ENCODE measurements around the gene TMC1.

- TF ChIP-seq MIER2 (CRISPR knock-in tag; IDR thresholded peaks at IDR 0.05) (no peak), HNF1A (IDR thresholded peaks at IDR 0.05; ENCODE audit: low read depth) (no peak), HNF1A (CRISPR knock-in tag; IDR thresholded peaks at IDR 0.05; ENCODE audit: borderline replicate concordance) (no peak), ZFP37 (CRISPR knock-in tag; IDR thresholded peaks at IDR 0.05; ENCODE audit: borderline replicate concordance) (no peak), CHCHD3 (CRISPR knock-in tag; IDR thresholded peaks at IDR 0.05) (no peak), ZBTB49 (CRISPR knock-in tag; IDR thresholded peaks at IDR 0.05; ENCODE audit: borderline replicate concordance) (no peak), CEBPB (IDR thresholded peaks at IDR 0.05; ENCODE audit: borderline replicate concordance, low read depth, low read length) (no peak), HIVEP1 (CRISPR knock-in tag; IDR thresholded peaks at IDR 0.05) (no peak), ZNF30 (CRISPR knock-in tag; IDR thresholded peaks at IDR 0.05) (no peak)
These were observed 54.7 kb downstream of the TMC1 start for GRCh38 chr9:72576087-72576486.

Data from HepG2 (cell line).